ENCODE data around the gene MYOT.

DNA sequence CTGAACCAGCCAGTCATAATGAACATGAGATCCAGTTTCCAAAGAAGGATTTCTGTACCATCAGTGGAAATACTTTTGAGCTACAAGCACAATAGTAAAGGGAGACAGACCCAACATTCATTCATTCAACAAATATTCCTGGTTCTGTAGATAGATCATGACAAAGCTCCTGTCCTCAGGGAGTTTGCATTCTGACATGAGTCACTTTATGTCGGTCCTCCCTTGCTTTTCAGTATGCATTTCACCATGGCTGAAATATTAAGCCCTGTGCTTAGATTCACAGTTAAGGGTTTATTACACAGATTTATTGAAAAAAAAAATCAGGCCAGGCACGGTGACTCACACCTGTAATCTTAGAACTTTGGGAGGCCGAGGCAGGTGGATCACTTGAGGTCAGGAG lies 5.4 kb upstream of the MYOT start:
- TF ChIP-seq POLR2A (IDR thresholded peaks at IDR 0.05) (no peak), CTCF (IDR thresholded peaks at IDR 0.05) (no peak)

All from thyroid gland (tissue), 4 donors.